Measurements from ENCODE around the gene DPM2.

GRCh38 chr9:127936347-127936852 is 1.3 kb downstream of the DPM2 start:
- TF ChIP-seq SPI1 (IDR thresholded peaks at IDR 0.05; ENCODE audit: borderline replicate concordance, low read depth), result no peak
- no peak for TF ChIP-seq CTCF (IDR thresholded peaks at IDR 0.05; ENCODE audit: insufficient read depth, low read length)
